HG02973 (cell line): Measurements from ENCODE around the gene PAK6.

ENCODE experiments used
- ATAC-seq: cut with Tn5 transposase; IDR thresholded peaks from one replicate; pipeline ENCODE4 v1.9.1; 2021; ENCODE audit warnings: moderate library complexity; ENCODE audit not compliant: unreplicated experiment

The PAK6 gene

GRCh38 chr15:40307421-40308211 is 68.8 kb downstream of the PAK6 start, which contains the start of gene PLCB2:
PLCB2 (minus strand) TSS chr15:40307935; CDS start chr15:40307672, 263 bp downstream.
- ATAC-seq = peak; percentile 49

GRCh38 chr15:40309344-40309862 is 70.5 kb downstream of the PAK6 start:
- no peak for ATAC-seq

- no peak for ATAC-seq
Measured at GRCh38 chr15:40310001-40310959, 71.4 kb downstream of the PAK6 start.

GRCh38 chr15:40310993-40311392 is 72.1 kb downstream of the PAK6 start:
- no peak for ATAC-seq

- ATAC-seq = no peak
Measured at GRCh38 chr15:40312370-40313158, 73.7 kb downstream of the PAK6 start.

GRCh38 chr15:40313531-40314398 is 74.9 kb downstream of the PAK6 start:
- no peak for ATAC-seq

- ATAC-seq = no peak
Measured at GRCh38 chr15:40314723-40315276, 75.9 kb downstream of the PAK6 start.

- no peak for ATAC-seq
Measured at GRCh38 chr15:40316931-40317330, 78.1 kb downstream of the PAK6 start.

GRCh38 chr15:40317580-40317979 is 78.7 kb downstream of the PAK6 start:
- ATAC-seq = no peak

- ATAC-seq = no peak
Measured at GRCh38 chr15:40320409-40320808, 81.5 kb downstream of the PAK6 start.

GRCh38 chr15:40320931-40321371 is 82.1 kb downstream of the PAK6 start:
- ATAC-seq = no peak

- no peak for ATAC-seq
Measured at GRCh38 chr15:40322531-40323238, 83.8 kb downstream of the PAK6 start.

- peak; percentile 88 for ATAC-seq
Measured at GRCh38 chr15:40323239-40323952, 84.5 kb downstream of the PAK6 start, which contains the start of gene INAFM2. INAFM2 (plus strand) TSS chr15:40323692; CDS start chr15:40324056, 364 bp downstream.

GRCh38 chr15:40323953-40324937 is 85.4 kb downstream of the PAK6 start:
- ATAC-seq = no peak

GRCh38 chr15:40325188-40325587 is 86.3 kb downstream of the PAK6 start:
- ATAC-seq = no peak

GRCh38 chr15:40325700-40326099 is 86.8 kb downstream of the PAK6 start:
- no peak for ATAC-seq
